SK-N-SH treated with all-trans-retinoic acid at 6 μM for 48 hours (cell line): ENCODE results near the gene CACNA1C.

Experiments used
- ATAC-seq: fragments of 200-7000 bp; cut with Tn5 transposase; 3 replicates; pipeline ENCODE4 v1.9.1; 2020; ENCODE audit warnings: mild to moderate bottlenecking, moderate library complexity
- ARNTL ChIP-seq: fragments of 450-650 bp; formaldehyde crosslinking; IDR thresholded peaks from 2 replicates; pipeline ENCODE4 v1.5.0; 2020; ENCODE audit warnings: low read depth, mild to moderate bottlenecking, moderate library complexity, borderline replicate concordance
- BACH2 ChIP-seq: fragments of 250-450 bp; sonication (Bioruptor Pico); IDR thresholded peaks from 2 replicates; pipeline ENCODE4 v1.9.0; 2021; ENCODE audit warnings: mild to moderate bottlenecking, borderline replicate concordance
- CSDC2 ChIP-seq: fragments of 250-450 bp; sonication (Bioruptor Pico); IDR thresholded peaks from 2 replicates; pipeline ENCODE4 v1.5.0; 2020; ENCODE audit warnings: mild to moderate bottlenecking, moderate library complexity
- ESRRG ChIP-seq: fragments of 250-450 bp; sonication (Bioruptor Pico); IDR thresholded peaks from 2 replicates; pipeline ENCODE4 v1.6.1; 2021; ENCODE audit warnings: mild to moderate bottlenecking
- GLIS3 ChIP-seq: fragments of 250-450 bp; sonication (Bioruptor Pico); IDR thresholded peaks from 2 replicates; pipeline ENCODE4 v1.5.0; 2020; ENCODE audit warnings: mild to moderate bottlenecking, moderate library complexity
- ISL1 ChIP-seq: fragments of 250-450 bp; sonication (Bioruptor Pico); IDR thresholded peaks from 2 replicates; pipeline ENCODE4 v2.1.2; 2022; ENCODE audit warnings: mild to moderate bottlenecking, moderate library complexity
- PATZ1 ChIP-seq: fragments of 250-450 bp; sonication (Bioruptor Pico); IDR thresholded peaks from 2 replicates; pipeline ENCODE4 v1.8.0; 2020; ENCODE audit warnings: mild to moderate bottlenecking, moderate library complexity, borderline replicate concordance
- POU6F1 ChIP-seq: fragments of 250-450 bp; sonication (Bioruptor Pico); IDR thresholded peaks from 2 replicates; pipeline ENCODE4 v1.8.0; 2021; ENCODE audit warnings: low read depth, mild to moderate bottlenecking, moderate library complexity, borderline replicate concordance
- PPARA ChIP-seq: fragments of 250-450 bp; sonication (Bioruptor Pico); IDR thresholded peaks from 2 replicates; pipeline ENCODE4 v1.5.0; 2020; ENCODE audit warnings: mild to moderate bottlenecking, borderline replicate concordance
- RARB ChIP-seq: fragments of 250-450 bp; sonication (Bioruptor Pico); IDR thresholded peaks from 2 replicates; pipeline ENCODE4 v1.8.0; 2021; ENCODE audit warnings: mild to moderate bottlenecking, moderate library complexity
- SNAI2 ChIP-seq: fragments of 250-450 bp; sonication (Bioruptor Pico); IDR thresholded peaks from 2 replicates; pipeline ENCODE4 v1.5.0; 2020; ENCODE audit warnings: mild to moderate bottlenecking, moderate library complexity
- TCF4 ChIP-seq: fragments of 250-450 bp; sonication (Bioruptor Pico); IDR thresholded peaks from 2 replicates; pipeline ENCODE4 v1.8.0; 2021; ENCODE audit warnings: mild to moderate bottlenecking, moderate library complexity, borderline replicate concordance
- TOX ChIP-seq: fragments of 250-450 bp; sonication (Bioruptor Pico); IDR thresholded peaks from 2 replicates; pipeline ENCODE4 v1.8.0; 2021; ENCODE audit warnings: mild to moderate bottlenecking, moderate library complexity, borderline replicate concordance
- ZFP3 ChIP-seq: fragments of 250-450 bp; sonication (Bioruptor Pico); IDR thresholded peaks from 2 replicates; pipeline ENCODE4 v1.5.0; 2020; ENCODE audit warnings: mild to moderate bottlenecking, moderate library complexity
- ZFP30 ChIP-seq: fragments of 450-650 bp; formaldehyde crosslinking; IDR thresholded peaks from 2 replicates; pipeline ENCODE4 v1.5.0; 2022; ENCODE audit warnings: mild to moderate bottlenecking, moderate library complexity
- ZNF565 ChIP-seq: fragments of 450-650 bp; formaldehyde crosslinking; conservative IDR thresholded peaks from 2 replicates; pipeline ENCODE4 v1.5.0; 2020; ENCODE audit warnings: low read depth, mild to moderate bottlenecking, moderate library complexity
- TF ChIP-seq, protein P1 (sequence below): fragments of 250-450 bp; sonication (Bioruptor Pico); IDR thresholded peaks from 2 replicates; pipeline ENCODE4 v1.5.1; 2021; ENCODE audit warnings: mild to moderate bottlenecking, moderate library complexity
- TF ChIP-seq, protein P2 (sequence below): fragments of 250-450 bp; sonication (Bioruptor Pico); IDR thresholded peaks from 2 replicates; pipeline ENCODE4 v1.5.1; 2020; ENCODE audit warnings: low read depth, mild to moderate bottlenecking, moderate library complexity
- TF ChIP-seq, protein P3 (sequence below): fragments of 250-450 bp; sonication (Bioruptor Pico); IDR thresholded peaks from 2 replicates; pipeline ENCODE4 v1.5.0; 2020; ENCODE audit warnings: mild to moderate bottlenecking, moderate library complexity

The CACNA1C gene

GRCh38 chr12:2644683-2645405 lies 592.1 kb downstream of the CACNA1C start:
- TF ChIP-seq ZFP3 (CRISPR knock-in tag) (no peak), GLIS3 (no peak), CSDC2 (CRISPR knock-in tag) (no peak), ZNF565 (no peak), RARB (no peak), POU6F1 (CRISPR knock-in tag) (no peak), ISL1 (no peak), PPARA (no peak), TOX (no peak), PATZ1 (CRISPR knock-in tag) (no peak)
- TF ChIP-seq, protein P1, sequence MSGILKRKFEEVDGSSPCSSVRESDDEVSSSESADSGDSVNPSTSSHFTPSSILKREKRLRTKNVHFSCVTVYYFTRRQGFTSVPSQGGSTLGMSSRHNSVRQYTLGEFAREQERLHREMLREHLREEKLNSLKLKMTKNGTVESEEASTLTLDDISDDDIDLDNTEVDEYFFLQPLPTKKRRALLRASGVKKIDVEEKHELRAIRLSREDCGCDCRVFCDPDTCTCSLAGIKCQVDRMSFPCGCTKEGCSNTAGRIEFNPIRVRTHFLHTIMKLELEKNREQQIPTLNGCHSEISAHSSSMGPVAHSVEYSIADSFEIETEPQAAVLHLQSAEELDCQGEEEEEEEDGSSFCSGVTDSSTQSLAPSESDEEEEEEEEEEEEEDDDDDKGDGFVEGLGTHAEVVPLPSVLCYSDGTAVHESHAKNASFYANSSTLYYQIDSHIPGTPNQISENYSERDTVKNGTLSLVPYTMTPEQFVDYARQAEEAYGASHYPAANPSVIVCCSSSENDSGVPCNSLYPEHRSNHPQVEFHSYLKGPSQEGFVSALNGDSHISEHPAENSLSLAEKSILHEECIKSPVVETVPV (CRISPR knock-in tag) = no peak
- TF ChIP-seq, all 23 proteins: peak for 0
- no peak for ATAC-seq

GRCh38 chr12:2645460-2645859 lies 592.7 kb downstream of the CACNA1C start:
- TF ChIP-seq, protein P2, sequence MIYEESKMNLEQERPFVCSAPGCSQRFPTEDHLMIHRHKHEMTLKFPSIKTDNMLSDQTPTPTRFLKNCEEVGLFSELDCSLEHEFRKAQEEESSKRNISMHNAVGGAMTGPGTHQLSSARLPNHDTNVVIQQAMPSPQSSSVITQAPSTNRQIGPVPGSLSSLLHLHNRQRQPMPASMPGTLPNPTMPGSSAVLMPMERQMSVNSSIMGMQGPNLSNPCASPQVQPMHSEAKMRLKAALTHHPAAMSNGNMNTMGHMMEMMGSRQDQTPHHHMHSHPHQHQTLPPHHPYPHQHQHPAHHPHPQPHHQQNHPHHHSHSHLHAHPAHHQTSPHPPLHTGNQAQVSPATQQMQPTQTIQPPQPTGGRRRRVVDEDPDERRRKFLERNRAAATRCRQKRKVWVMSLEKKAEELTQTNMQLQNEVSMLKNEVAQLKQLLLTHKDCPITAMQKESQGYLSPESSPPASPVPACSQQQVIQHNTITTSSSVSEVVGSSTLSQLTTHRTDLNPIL (CRISPR knock-in tag) = no peak
- TF ChIP-seq TCF4 = no peak
- TF ChIP-seq CSDC2 (CRISPR knock-in tag) = no peak
- no peak for TF ChIP-seq POU6F1 (CRISPR knock-in tag)
- TF ChIP-seq PPARA = no peak
- no peak for TF ChIP-seq RARB
- no peak for TF ChIP-seq BACH2 (CRISPR knock-in tag)
- no peak for TF ChIP-seq ZNF565
- TF ChIP-seq, all 23 proteins: peak for 0
- no peak for ATAC-seq

DNA sequence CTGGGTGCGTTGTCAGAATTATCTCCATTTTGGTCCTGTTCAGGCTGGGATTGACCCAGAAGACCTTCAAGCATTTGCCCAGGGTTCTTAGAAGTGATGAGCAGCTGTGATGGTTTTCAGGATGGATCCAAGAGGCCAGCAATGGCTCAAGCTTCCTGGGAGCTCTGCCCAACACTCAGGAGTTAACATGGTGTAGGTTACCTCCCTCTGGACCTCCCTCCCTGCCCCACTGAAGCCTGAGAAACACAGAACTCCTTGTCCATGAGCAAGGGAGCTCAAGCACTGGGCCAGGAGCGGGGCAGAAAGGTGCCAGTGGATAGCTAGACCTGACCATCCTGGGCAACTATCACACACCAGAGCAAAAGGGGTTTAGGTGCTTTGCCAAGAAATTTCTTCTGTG lies 593.6 kb downstream of the CACNA1C start:
- ATAC-seq = no peak
- TF ChIP-seq PPARA = no peak
- TF ChIP-seq, all 23 proteins: peak for 0

DNA sequence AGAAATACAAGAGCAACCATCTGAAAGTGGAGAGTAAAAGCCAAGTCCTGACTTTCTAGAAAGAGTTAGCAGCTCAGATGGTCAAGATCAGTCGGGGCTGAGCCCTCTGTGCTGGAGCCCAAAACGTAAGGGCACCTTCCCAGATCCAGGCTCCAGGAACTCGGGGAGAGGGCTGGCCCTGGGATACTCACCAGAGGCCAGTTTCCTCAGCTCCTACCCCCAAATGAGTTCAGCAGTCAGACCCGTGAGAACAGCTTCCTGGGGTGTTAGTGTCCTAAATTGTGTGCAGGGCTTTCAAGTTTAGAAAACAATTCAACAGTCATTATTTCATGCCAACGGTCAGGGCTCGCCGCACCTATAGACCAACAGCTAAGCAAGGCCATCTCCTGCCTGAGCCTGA lies 594.4 kb downstream of the CACNA1C start:
- ATAC-seq = no peak
- TF ChIP-seq SNAI2 (CRISPR knock-in tag) (no peak), ZNF565 (no peak), ZFP30 (CRISPR knock-in tag) (no peak), ISL1 (no peak), ARNTL (CRISPR knock-in tag) (no peak), BACH2 (CRISPR knock-in tag) (no peak), RARB (no peak), GLIS3 (no peak), ZFP3 (CRISPR knock-in tag) (no peak), TCF4 (no peak), POU6F1 (CRISPR knock-in tag) (no peak), ESRRG (no peak)
- TF ChIP-seq, protein P3, sequence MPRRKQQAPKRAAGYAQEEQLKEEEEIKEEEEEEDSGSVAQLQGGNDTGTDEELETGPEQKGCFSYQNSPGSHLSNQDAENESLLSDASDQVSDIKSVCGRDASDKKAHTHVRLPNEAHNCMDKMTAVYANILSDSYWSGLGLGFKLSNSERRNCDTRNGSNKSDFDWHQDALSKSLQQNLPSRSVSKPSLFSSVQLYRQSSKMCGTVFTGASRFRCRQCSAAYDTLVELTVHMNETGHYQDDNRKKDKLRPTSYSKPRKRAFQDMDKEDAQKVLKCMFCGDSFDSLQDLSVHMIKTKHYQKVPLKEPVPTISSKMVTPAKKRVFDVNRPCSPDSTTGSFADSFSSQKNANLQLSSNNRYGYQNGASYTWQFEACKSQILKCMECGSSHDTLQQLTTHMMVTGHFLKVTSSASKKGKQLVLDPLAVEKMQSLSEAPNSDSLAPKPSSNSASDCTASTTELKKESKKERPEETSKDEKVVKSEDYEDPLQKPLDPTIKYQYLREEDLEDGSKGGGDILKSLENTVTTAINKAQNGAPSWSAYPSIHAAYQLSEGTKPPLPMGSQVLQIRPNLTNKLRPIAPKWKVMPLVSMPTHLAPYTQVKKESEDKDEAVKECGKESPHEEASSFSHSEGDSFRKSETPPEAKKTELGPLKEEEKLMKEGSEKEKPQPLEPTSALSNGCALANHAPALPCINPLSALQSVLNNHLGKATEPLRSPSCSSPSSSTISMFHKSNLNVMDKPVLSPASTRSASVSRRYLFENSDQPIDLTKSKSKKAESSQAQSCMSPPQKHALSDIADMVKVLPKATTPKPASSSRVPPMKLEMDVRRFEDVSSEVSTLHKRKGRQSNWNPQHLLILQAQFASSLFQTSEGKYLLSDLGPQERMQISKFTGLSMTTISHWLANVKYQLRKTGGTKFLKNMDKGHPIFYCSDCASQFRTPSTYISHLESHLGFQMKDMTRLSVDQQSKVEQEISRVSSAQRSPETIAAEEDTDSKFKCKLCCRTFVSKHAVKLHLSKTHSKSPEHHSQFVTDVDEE (CRISPR knock-in tag) = no peak
- TF ChIP-seq, protein P2 (CRISPR knock-in tag) = no peak
